OCI-LY7 (cell line): Measurements from ENCODE around the gene NCAPH2. TPM values are rescaled to one million over a fixed set of nuclear protein-coding genes. Genes with fewer than 3 reads are reported as not detected.

Experiments used
- BruUV-seq: library from RNA; stranded (reverse); fragments of 400-500 nt; replicated peaks from 2 replicates; lab custom pipeline; 2021; lab: Mats Ljungman, UMichigan
- CTCF ChIA-PET: fragments of 300-600 bp; sonication (Branson Sonifier 250); formaldehyde crosslinking; loops from one replicate; lab custom pipeline; 2022; ENCODE audit warnings: antibody characterized with exemption; ENCODE audit not compliant: unreplicated experiment; lab: Charles Lee
- POLR2A ChIA-PET: fragments of 300-600 bp; sonication (Branson Sonifier 250); formaldehyde crosslinking; loops from one replicate; lab custom pipeline; 2022; ENCODE audit warnings: antibody characterized with exemption; lab: Charles Lee
- DNase-seq: peaks from one replicate; pipeline ENCODE4 v3.0.0-alpha.2; 2015; ENCODE audit warnings: low spot score
- H2AFZ ChIP-seq: fragments of 200-600 bp; sonication (generic), shearing (Covaris generic); 2 replicates; pipeline ENCODE4 v1.6.1; 2014; ENCODE audit warnings: mild to moderate bottlenecking, antibody characterized with exemption, low read length, moderate library complexity
- H3K27ac ChIP-seq: fragments of 200-600 bp; sonication (generic); 2 replicates; pipeline ENCODE4 v1.5.1; 2014; ENCODE audit warnings: mixed run types, low read depth, mild to moderate bottlenecking, moderate library complexity, low read length, inconsistent platforms; ENCODE audit not compliant: poor library complexity, severe bottlenecking
- H3K36me3 ChIP-seq: fragments of 200-600 bp; sonication (generic); 2 replicates; pipeline ENCODE4 v1.6.1; 2014; ENCODE audit warnings: mild to moderate bottlenecking, antibody characterized with exemption, low read length, moderate library complexity, mixed read lengths; ENCODE audit not compliant: insufficient read depth
- H3K4me1 ChIP-seq: fragments of 200-600 bp; sonication (generic); 2 replicates; pipeline ENCODE4 v1.5.1; 2014; ENCODE audit warnings: mild to moderate bottlenecking, low read length; ENCODE audit not compliant: insufficient read depth, poor library complexity, severe bottlenecking
- H3K4me2 ChIP-seq: fragments of 200-600 bp; sonication (generic); 2 replicates; pipeline ENCODE4 v1.6.1; 2014; ENCODE audit warnings: mild to moderate bottlenecking, low read length
- H3K4me3 ChIP-seq: fragments of 200-600 bp; sonication (generic); 2 replicates; pipeline ENCODE4 v1.5.1; 2014; ENCODE audit warnings: mild to moderate bottlenecking, low read depth, low read length; ENCODE audit not compliant: poor library complexity, severe bottlenecking
- H3K79me2 ChIP-seq: fragments of 200-600 bp; sonication (generic); 2 replicates; pipeline ENCODE4 v1.6.1; 2016; ENCODE audit warnings: low read depth, mild to moderate bottlenecking, low read length, moderate library complexity, mixed read lengths; ENCODE audit not compliant: insufficient read depth
- H3K9me2 ChIP-seq: fragments of 200-600 bp; sonication (generic); 2 replicates; pipeline ENCODE4 v1.6.1; 2016; ENCODE audit warnings: mild to moderate bottlenecking, low read length, mixed read lengths; ENCODE audit not compliant: insufficient read depth
- H3K9me3 ChIP-seq: fragments of 200-600 bp; sonication (generic); 2 replicates; pipeline ENCODE4 v1.6.1; 2014; ENCODE audit warnings: mild to moderate bottlenecking, mixed run types, low read length, mixed read lengths
- H4K20me1 ChIP-seq: fragments of 200-600 bp; sonication (generic); 2 replicates; pipeline ENCODE4 v1.6.1; 2014; ENCODE audit warnings: mild to moderate bottlenecking, antibody characterized with exemption, low read length, moderate library complexity, mixed read lengths; ENCODE audit not compliant: insufficient read depth
- CTCF ChIP-seq: fragments of 200-600 bp; sonication (generic); conservative IDR thresholded peaks from 2 replicates; pipeline ENCODE4 v1.5.1; 2014; ENCODE audit warnings: mild to moderate bottlenecking, antibody characterized with exemption, low read length, moderate library complexity, mixed read lengths
- EZH2phosphoT487 ChIP-seq: fragments of 200-600 bp; sonication (generic); IDR thresholded peaks from 2 replicates; pipeline ENCODE4 v1.6.1; 2018; ENCODE audit warnings: low read depth, borderline replicate concordance, mild to moderate bottlenecking, mixed run types, antibody characterized with exemption, low read length, moderate library complexity, mixed read lengths
- intact Hi-C: fragments of 100-400 bp; cut with micrococcal nuclease; formaldehyde crosslinking; loops from one replicate; pipeline ENCODE4 v1.10.0; 2022; ENCODE audit not compliant: unreplicated experiment
- total RNA-seq, 2 experiments: library from RNA; depleted of rRNA in 1 of 2; stranded (reverse); fragments of >200 nt in 1 of 2; shearing (Covaris generic) in 1 of 2; gene quantifications; 2 replicates each; pipeline ENCODE4 v1.2.3, GENCODE V29; 2014 to 2022

Gene NCAPH2
- total RNA-seq, 2 experiments from 2014 or later: 126 to 129 TPM

- peaks cover 68% of the 10 kb centered on the region for H3K4me1 ChIP-seq
- H3K79me2 ChIP-seq: peaks cover 64% of the 10 kb centered on the region
- DNase-seq: peak; percentile 98
- peaks cover 57% of the 10 kb centered on the region for H3K36me3 ChIP-seq
- H3K9me2 ChIP-seq: no peaks in the 10 kb centered on the region
- H2AFZ ChIP-seq: no peak overlapping the region
- ChIA-PET CTCF (interaction anchor here (1.3 to 2.5 kb wide), 2 partner anchors 56 to 152 kb away, joined by 6 to 7 read pairs; partner anchors contain the start of gene SCO2), POLR2A (interaction anchor here (1.0 to 1.9 kb wide), 7 partner anchors 18 to 176 kb away, joined by 3 to 7 read pairs (median 4); partner anchors contain the start of genes LMF2 and NCAPH2)
- peak overlapping the region; percentile 99 for H3K4me2 ChIP-seq
- BruUV-seq: no TSS peak
- intact Hi-C loops: loop anchor here (1.0 to 10.0 kb wide), 6 partner anchors 20 to 277 kb away; partner anchors contain the start of genes ARSA, SCO2 and TUBGCP6
- H3K4me3 ChIP-seq: peak overlapping the region; percentile 96
- H3K27ac ChIP-seq: peak overlapping the region; percentile 95
- TF ChIP-seq EZH2phosphoT487 (no peak), CTCF (0 out of 2 replicates have a peak, but pooled peaks have one; percentile 21)
- H3K9me3 ChIP-seq: no peaks in the 10 kb centered on the region
- H4K20me1 ChIP-seq: peaks cover 6% of the 10 kb centered on the region; the same call in 1 of the 2 replicates
These were observed 38.4 kb upstream of the NCAPH2 start for GRCh38 chr22:50469377-50470305.

GRCh38 chr22:50470491-50470890 lies 37.5 kb upstream of the NCAPH2 start:
- ChIA-PET CTCF (interaction anchor here (0.7 to 2.5 kb wide), 3 partner anchors 37 to 151 kb away, joined by 4 to 7 read pairs (median 6); partner anchors contain the start of genes LMF2, NCAPH2 and SCO2), POLR2A (interaction anchor here (0.7 to 1.9 kb wide), 7 partner anchors 18 to 177 kb away, joined by 3 to 7 read pairs (median 4); partner anchors contain the start of genes LMF2 and NCAPH2)
- H3K36me3 ChIP-seq: peaks cover 48% of the 10 kb centered on the region
- BruUV-seq: no TSS peak
- H3K4me3 ChIP-seq: peak overlapping the region; percentile 96
- H3K27ac ChIP-seq: peak overlapping the region; percentile 95
- no peak overlapping the region for H2AFZ ChIP-seq
- H3K9me2 ChIP-seq: no peaks in the 10 kb centered on the region
- peaks cover 6% of the 10 kb centered on the region; the same call in 1 of the 2 replicates for H4K20me1 ChIP-seq
- peaks cover 64% of the 10 kb centered on the region for H3K79me2 ChIP-seq
- peak overlapping the region; percentile 99 for H3K4me2 ChIP-seq
- TF ChIP-seq CTCF (no peak), EZH2phosphoT487 (no peak)
- intact Hi-C loops: loop anchor here (1.0 to 10.0 kb wide), 4 partner anchors 150 to 278 kb away; partner anchors contain the start of genes ARSA and TUBGCP6
- H3K4me1 ChIP-seq: peaks cover 73% of the 10 kb centered on the region
- no peaks in the 10 kb centered on the region for H3K9me3 ChIP-seq
- peak; percentile 93 for DNase-seq
